GM18507 (cell line): ENCODE results near the gene PTDSS2.

Experiments
- DNase-seq: peaks from one replicate; pipeline ENCODE4 v3.0.0; 2011; ENCODE audit warnings: low read depth; ENCODE audit not compliant: insufficient read length; ENCODE audit errors: extremely low spot score
- FAIRE-seq: peaks from 2 replicates; lab custom pipeline; 2011; peaks lifted over from hg19 to GRCh38; lab: Jason Lieb, UNC

Gene PTDSS2

GRCh38 chr11:445765-446588 lies 4.1 kb upstream of the PTDSS2 start:
- FAIRE-seq (no peak), DNase-seq (no peak)

DNA sequence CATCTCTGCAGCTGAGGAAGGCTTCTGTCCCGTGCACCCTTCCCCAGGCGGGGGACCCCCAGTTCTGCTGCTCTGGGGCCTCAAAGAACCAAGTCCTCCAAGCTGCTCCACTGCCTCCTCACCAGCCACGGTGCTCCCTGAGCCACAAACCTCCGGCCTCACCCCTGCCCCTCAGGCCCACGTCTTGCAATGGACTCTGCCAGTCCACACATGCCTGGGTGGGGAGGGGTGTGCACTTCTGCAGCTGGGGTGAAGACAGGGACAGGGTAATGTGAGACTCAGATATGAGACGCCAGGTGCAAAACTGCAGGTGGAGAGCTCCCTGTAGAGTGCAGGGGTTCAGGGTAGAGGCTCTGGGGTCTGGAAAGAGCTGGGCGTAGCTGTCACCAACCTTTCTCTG lies 3.2 kb upstream of the PTDSS2 start:
- no peak for DNase-seq
- FAIRE-seq: no peak

DNA sequence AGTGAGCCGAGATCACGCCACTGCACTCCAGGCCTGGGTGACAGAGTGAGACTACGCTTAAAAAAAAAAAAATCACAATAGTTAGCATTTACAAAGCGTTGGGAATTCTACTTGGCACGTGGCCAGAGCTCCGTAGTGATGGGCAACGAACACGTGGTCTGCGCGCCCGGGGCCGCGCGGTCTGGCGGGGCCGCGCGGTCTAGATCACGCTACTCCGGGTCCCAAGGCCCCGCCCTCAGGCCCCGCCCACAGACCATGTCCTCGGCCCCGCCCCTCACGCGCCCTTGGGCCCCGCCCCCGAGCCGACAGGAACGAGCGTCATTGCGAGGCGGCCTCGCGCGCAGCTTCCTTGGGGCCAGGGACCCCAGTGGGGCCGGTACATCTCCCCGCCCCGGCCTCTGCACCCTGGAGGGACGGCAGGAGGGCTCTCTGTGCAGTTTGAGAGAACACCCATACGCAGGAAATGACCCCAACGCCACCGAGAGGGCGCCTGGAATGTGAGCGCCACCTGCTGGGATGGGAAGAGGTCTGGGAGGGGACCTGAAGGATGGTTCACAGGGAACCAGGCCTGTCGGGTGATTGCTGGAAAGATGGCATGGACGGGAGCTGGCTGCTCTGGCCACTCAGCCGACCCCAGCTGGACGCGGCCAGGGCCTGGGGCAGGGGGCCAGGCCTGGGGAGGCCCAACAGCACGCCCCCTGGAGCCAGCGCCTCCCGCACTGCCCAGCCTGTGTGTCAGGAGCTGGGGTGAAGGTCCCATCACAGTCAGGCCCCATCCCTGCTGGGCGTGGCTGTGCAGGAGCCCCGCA lies 2.0 kb upstream of the PTDSS2 start:
- DNase-seq (peak; percentile 90), FAIRE-seq (peak; percentile 89)

- FAIRE-seq: peak; percentile 55
- DNase-seq: no peak
Observed at GRCh38 chr11:450809-451451, 851 bp downstream of the PTDSS2 start.

- DNase-seq (no peak), FAIRE-seq (no peak)
Observed at GRCh38 chr11:451738-452137, 1.7 kb downstream of the PTDSS2 start.

- DNase-seq (no peak), FAIRE-seq (no peak)
Observed at GRCh38 chr11:452203-452744, 2.2 kb downstream of the PTDSS2 start.

DNA sequence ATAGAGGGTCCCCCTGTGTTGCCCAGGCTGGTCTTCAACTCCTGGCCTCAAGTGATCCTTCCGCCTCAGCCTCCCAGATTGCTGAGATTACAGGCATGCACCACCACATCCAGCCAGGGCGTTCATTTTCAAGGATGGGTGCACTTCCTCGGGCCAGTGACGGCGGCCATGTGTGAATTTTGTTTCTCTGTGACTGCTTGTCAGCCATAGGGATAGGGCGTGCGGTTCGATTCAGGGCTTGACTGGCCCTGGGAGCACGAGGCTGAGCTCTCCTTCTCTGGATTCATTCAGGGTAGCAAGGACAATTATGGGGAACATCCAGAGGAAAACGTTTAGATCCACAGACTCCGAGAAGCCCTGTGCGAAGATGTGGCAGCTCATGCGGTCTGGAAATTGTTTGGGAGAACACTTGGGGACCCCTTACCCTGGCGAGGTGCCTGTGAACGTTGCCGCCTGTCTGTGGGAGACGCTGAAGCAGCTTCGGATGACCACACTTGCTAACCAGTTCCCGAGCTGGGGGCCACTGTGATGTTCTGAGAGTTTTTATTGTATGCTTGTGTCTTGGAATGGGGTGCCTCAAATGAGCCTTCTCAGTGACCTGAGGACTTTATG lies 2.9 kb downstream of the PTDSS2 start:
- FAIRE-seq (no peak), DNase-seq (no peak)

- FAIRE-seq: no peak
- DNase-seq: no peak
Observed at GRCh38 chr11:453564-453963, 3.5 kb downstream of the PTDSS2 start.

DNA sequence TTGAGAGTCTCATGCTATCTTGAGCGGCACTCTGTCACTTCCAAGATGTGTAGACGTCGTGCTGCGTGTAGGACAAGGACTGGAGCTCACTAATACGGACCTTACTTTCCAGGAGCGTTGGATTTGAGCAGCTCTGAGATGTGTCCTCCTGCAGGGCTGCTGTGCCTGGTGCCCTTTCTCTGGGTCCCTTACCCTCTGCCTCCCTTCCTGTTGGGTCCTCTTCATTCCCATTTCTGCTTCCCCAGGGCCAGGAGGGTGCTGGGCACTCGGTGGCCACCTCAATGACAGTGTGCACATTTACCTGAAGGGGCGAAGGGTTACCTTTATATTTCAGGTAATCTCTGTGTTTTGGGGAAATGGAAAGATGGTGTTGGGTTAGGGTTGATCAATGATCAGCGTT lies 4.0 kb downstream of the PTDSS2 start:
- DNase-seq (no peak), FAIRE-seq (no peak)

GRCh38 chr11:454801-455565 lies 4.9 kb downstream of the PTDSS2 start:
- DNase-seq (no peak), FAIRE-seq (no peak)

- DNase-seq: no peak
- no peak for FAIRE-seq
Observed at GRCh38 chr11:455566-456147, 5.6 kb downstream of the PTDSS2 start.

DNA sequence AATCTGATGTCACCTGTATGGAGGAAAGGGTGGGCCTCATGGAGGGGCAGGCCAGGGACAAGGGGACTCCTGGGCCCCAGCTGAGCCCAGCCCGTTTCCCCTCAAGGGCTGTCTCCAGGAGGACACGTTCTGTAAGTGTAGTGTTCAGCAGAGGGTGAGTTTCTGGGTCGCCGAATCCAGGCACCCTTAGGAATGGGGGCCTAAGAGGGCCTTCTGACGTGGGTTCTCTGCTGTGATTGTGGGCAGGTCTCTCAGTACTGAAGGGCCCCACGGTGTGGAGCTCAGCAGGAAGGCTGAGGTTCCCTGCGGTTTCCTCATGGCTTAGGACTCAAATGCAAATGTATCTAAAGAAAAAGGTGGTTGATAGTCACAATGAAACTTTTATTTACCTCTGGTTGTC lies 6.5 kb downstream of the PTDSS2 start:
- FAIRE-seq: peak; percentile 52
- no peak for DNase-seq

DNA sequence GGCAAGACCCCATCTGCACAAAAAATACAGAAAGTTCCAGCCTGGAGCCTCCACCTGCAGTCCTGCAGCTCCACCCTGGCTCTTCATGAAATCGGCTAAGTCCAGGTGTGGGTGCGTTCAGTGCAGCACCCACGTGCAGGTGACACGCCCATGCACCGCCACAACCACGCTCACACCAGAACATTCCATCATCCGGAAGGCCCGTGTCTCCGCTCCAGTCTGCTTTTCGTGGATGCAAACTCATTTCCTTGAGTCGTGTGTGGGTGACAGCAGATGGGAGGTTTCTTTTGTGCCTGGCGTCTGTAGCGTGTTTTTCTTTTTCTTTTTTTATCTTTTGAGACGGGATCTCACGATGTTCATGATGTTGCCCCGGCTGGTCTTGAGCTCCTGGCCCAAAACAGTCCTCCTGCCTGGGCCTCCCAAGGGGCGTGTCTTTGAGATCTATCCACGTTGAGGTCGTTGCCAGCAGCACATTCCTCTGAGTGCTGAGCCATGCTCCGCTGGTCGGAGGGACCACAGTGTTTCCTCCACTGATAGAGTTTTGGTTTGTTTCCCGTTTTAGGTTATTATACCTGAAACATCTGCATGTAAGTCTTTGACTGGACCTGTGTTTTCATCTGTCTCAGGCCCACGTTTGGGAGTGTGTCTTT lies 7.2 kb downstream of the PTDSS2 start:
- FAIRE-seq (no peak), DNase-seq (no peak)

- DNase-seq (no peak), FAIRE-seq (no peak)
Observed at GRCh38 chr11:459511-460220, 9.6 kb downstream of the PTDSS2 start.

DNA sequence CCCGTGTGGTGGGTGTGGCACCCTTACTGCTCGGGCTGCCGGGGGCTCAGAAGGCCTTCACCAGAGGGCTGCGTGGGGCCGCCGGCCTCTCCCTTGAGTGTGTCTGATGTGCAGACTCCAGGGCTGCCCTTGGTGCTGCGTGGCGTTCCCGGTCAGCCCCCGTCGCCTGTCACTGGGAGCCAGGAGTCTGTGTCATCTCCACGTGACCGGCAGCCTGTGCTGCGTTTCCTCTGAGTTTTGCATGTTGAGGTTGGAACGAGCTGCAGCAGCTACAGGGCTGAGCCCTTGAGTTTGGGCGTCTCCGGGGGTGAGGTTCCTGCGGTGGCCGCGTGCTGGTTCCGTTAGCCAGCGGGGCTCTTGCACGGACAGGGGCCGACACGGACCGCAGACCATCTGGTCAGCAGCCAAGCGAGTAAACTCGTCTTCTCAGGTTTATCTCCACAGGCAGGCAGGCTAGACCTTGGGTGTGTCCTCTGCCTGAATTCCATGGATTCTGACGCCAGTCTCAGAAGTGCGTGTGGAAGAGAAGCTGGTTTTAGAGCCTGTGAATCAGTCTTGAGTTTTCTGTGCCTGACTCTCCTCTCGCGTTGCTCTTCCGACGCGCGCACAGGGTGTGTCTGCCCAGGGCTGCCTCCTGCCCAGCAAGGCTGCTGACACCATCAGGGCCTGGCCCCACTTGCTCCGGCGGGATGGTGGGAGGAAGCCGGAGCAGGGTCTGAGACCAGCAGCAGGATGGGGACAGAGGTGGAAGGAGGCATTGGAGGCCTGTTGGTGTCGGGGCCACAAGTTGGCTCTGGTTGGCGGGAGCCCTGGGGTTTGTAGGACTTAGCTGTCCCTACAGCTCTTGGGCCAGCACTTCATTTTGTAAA lies 10.5 kb downstream of the PTDSS2 start:
- FAIRE-seq: no peak
- no peak for DNase-seq

GRCh38 chr11:461626-462025 lies 11.5 kb downstream of the PTDSS2 start:
- no peak for FAIRE-seq
- DNase-seq: no peak
